Body of pancreas (tissue), 4 donors: ENCODE data around the gene BCAM. TPM values are rescaled to one million over a fixed set of nuclear protein-coding genes. Genes with fewer than 3 reads are reported as not detected.

ENCODE experiments used
- ATAC-seq: fragments of 150-250 bp; one replicate; pipeline ENCODE4 v1.9.1; 2016
- DNase-seq, 4 donors: peaks; one replicate each; pipeline ENCODE4 v3.0.0-alpha.2; 2019
- H3K27ac ChIP-seq, 4 donors: fragments of 200-600 bp; sonication (generic); 1 replicate in 3 of 4; 2 replicates in 1 of 4; pipeline versions ENCODE4 v1.5.1 to v1.6.1; 2016 to 2019; ENCODE audit warnings: mild to moderate bottlenecking in 1 of 4, mixed read lengths in 1 of 4, moderate library complexity in 1 of 4
- H3K27me3 ChIP-seq, 2 donors: fragments of 200-600 bp; sonication (generic); one replicate each; pipeline ENCODE4 v1.6.0; 2016; ENCODE audit warnings: mild to moderate bottlenecking in 1 of 2
- H3K36me3 ChIP-seq, 2 donors: fragments of 200-600 bp; sonication (generic); replicated peaks in 1 of 2; 2 replicates each; pipeline ENCODE4 v1.5.1; 2016; ENCODE audit warnings: low read depth in 2 of 2; ENCODE audit not compliant: insufficient read depth in 1 of 2
- H3K4me1 ChIP-seq: fragments of 200-600 bp; sonication (generic); one replicate; pipeline ENCODE4 v1.6.0; 2016
- H3K4me3 ChIP-seq, 2 donors: fragments of 200-600 bp; sonication (generic); 1 replicate in 1 of 2; 2 replicates in 1 of 2; pipeline ENCODE4 v1.5.1; 2016 to 2019
- H3K9me3 ChIP-seq, 3 donors: fragments of 200-600 bp; sonication (generic); 1 replicate in 2 of 3; 2 replicates in 1 of 3; pipeline ENCODE4 v1.5.1; 2016
- POLR2A ChIP-seq, 3 donors: fragments of 450-650 bp; IDR thresholded peaks; one replicate each; pipeline ENCODE4 v1.6.1; 2016; ENCODE audit warnings: antibody characterized with exemption in 3 of 3, mild to moderate bottlenecking in 2 of 3
- WGBS, 2 donors: methylation state at CpG; one replicate each; pipeline ENCODE4 v1.1.5; 2017; 5-methylcytosine and 5-hydroxymethylcytosine counted together
- intact Hi-C: fragments of 100-400 bp; cut with DNase I; formaldehyde crosslinking; loops from one replicate; pipeline ENCODE4 v1.15.1; 2023
- small RNA-seq: library from RNA; depleted of rRNA; stranded (forward); fragments of <200 nt; gene quantifications from one replicate; pipeline ENCODE3, GENCODE V24; 2016
- total RNA-seq, 2 donors: library from RNA; depleted of rRNA; stranded (reverse); fragments of >200 nt; gene quantifications; one replicate each; pipeline ENCODE4 v1.1.0, GENCODE V29; 2016
- TF ChIP-seq, protein P1 (sequence below), 7 experiments: fragments of 450-650 bp in 4 of 7; fragments of 200-600 bp in 3 of 7; sonication (generic) in 3 of 7; IDR thresholded peaks; one replicate each; pipeline ENCODE4 v1.5.1; 2016 to 2019; ENCODE audit warnings: antibody characterized with exemption in 7 of 7

The BCAM gene
- total RNA-seq, 2 donors from 2014 or later, result 89.2 to 89.3 TPM

DNA sequence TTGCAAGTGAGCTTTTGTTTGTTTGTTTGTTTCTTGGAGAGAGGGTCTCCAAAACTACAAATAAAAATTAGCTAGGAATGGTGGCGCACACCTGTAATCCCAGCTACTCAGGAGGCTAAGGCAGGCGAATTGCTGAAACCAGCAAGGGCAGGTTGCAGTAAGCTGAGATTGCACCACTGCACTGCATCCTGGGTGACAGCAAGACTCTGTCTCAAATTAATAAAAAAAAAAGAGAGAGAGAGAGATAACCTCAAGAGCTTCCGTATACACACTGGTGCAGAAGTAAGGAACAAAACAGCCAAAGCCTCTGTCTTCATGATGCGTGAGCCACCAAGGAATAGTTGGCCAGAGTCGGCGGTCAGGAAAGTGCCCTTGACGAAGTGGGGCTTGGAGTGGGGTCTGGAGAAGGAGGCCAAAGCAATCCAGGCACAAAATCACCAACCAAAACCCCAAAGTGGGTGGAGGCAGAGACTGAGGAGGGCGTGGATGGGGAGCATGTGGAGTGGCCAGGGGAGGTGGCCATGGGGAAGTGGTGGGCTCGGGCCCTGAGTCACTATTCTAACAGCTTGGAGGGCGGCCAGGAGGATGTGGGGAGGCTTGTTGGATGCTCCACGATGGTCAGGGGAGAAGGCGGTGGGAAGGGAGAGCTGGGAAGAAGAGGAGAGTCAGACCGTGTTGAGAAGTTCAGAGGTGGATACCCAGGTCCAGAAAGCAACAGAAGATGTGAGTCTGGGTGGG lies 61.0 kb downstream of the BCAM start:
- Histone ChIP-seq H3K36me3 (peaks cover 13 to 14% of the 10 kb centered on the region in 2 donors), H3K27me3 (no peaks in the 10 kb centered on the region), H3K4me3 (no peak overlapping the region), H3K9me3 (no peaks in the 10 kb centered on the region), H3K27ac (peak overlapping the region in 1 of 4 donors; percentile 63), H3K4me1 (no peaks in the 10 kb centered on the region)
- 65 to 85% methylated on average over 13 of the region's 13 CpGs for WGBS, 2 donors
- no peak for TF ChIP-seq POLR2A (IDR thresholded peaks at IDR 0.05)
- TF ChIP-seq, protein P1, sequence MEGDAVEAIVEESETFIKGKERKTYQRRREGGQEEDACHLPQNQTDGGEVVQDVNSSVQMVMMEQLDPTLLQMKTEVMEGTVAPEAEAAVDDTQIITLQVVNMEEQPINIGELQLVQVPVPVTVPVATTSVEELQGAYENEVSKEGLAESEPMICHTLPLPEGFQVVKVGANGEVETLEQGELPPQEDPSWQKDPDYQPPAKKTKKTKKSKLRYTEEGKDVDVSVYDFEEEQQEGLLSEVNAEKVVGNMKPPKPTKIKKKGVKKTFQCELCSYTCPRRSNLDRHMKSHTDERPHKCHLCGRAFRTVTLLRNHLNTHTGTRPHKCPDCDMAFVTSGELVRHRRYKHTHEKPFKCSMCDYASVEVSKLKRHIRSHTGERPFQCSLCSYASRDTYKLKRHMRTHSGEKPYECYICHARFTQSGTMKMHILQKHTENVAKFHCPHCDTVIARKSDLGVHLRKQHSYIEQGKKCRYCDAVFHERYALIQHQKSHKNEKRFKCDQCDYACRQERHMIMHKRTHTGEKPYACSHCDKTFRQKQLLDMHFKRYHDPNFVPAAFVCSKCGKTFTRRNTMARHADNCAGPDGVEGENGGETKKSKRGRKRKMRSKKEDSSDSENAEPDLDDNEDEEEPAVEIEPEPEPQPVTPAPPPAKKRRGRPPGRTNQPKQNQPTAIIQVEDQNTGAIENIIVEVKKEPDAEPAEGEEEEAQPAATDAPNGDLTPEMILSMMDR (IDR thresholded peaks at IDR 0.05), result no peak
- intact Hi-C loops, result no loop called here
- DNase-seq (peak in 1 of 4 donors; percentile 72), ATAC-seq (no peak)

Small RNA genes lying within 50 kb of the gene (small RNA-seq; reads per million reads assigned to genes)
- gene RF00156, result not detected

Other genes with a start within 250 kb of the BCAM start
- 1 to 10 TPM in 1 of 2 donors, not detected in 1; 3.1 TPM for gene IGSF23, start 195.5 kb upstream of the BCAM start, total RNA-seq
- gene PVR, start 165.2 kb upstream of the BCAM start, total RNA-seq, result 10 to 100 TPM; 36.8 to 55.4 TPM
- gene CEACAM19, start 137.6 kb upstream of the BCAM start, total RNA-seq, result 1 to 10 TPM; 3.9 to 5.3 TPM
- gene CEACAM16, start 110.0 kb upstream of the BCAM start, total RNA-seq, result 1 to 10 TPM in 1 of 2 donors, under 1 TPM in 1; 0.33 to 1.3 TPM
- gene BCL3, start 60.4 kb upstream of the BCAM start, total RNA-seq, result 10 to 100 TPM; 26.2 to 72.5 TPM
- gene CBLC, start 31.2 kb upstream of the BCAM start, total RNA-seq, result 10 to 100 TPM; 18.5 to 23.6 TPM
- 100 to 1,000 TPM in 1 of 2 donors, 10 to 100 TPM in 1; 54.0 to 137 TPM for gene NECTIN2, start 37.2 kb downstream of the BCAM start, total RNA-seq
- gene TOMM40, start 82.2 kb downstream of the BCAM start, total RNA-seq, result 10 to 100 TPM; 19.7 to 34.3 TPM
- 100 to 1,000 TPM in 1 of 2 donors, 10 to 100 TPM in 1; 77.6 to 216 TPM for gene APOE, start 96.7 kb downstream of the BCAM start, total RNA-seq
- 10 to 100 TPM in 1 of 2 donors, 1 to 10 TPM in 1; 5.4 to 24.1 TPM for gene APOC1, start 105.5 kb downstream of the BCAM start, total RNA-seq
- not detected for gene APOC4, start 133.1 kb downstream of the BCAM start, total RNA-seq
- not detected for gene APOC2, start 136.9 kb downstream of the BCAM start, total RNA-seq
- gene CLPTM1, start 146.3 kb downstream of the BCAM start, total RNA-seq, result 10 to 100 TPM; 37.1 to 48.5 TPM
- gene RELB, start 192.4 kb downstream of the BCAM start, total RNA-seq, result 10 to 100 TPM in 1 of 2 donors, 1 to 10 TPM in 1; 8.9 to 11.9 TPM
- gene CLASRP, start 229.9 kb downstream of the BCAM start, total RNA-seq, result 10 to 100 TPM; 40.2 to 64.9 TPM